Thoracic aorta (tissue), 2 donors: ENCODE results near the gene RCOR1. TPM values are rescaled to one million over a fixed set of nuclear protein-coding genes. Genes with fewer than 3 reads are reported as not detected.

ENCODE experiments used
- ATAC-seq: fragments of 150-250 bp; one replicate; pipeline ENCODE4 v1.8.0; 2017; ENCODE audit warnings: low read depth; ENCODE audit not compliant: insufficient number of reproducible peaks, low FRiP score
- DNase-seq: peaks from one replicate; pipeline ENCODE4 v3.0.0-alpha.2; 2020; ENCODE audit warnings: low spot score
- H3K27ac ChIP-seq, 2 donors: fragments of 200-600 bp; sonication (generic); 1 replicate in 1 of 2; 2 replicates in 1 of 2; pipeline ENCODE4 v1.5.1; 2016; ENCODE audit warnings: mild to moderate bottlenecking in 2 of 2, moderate library complexity in 2 of 2
- H3K27me3 ChIP-seq: fragments of 200-600 bp; sonication (generic); replicated peaks from 2 replicates; pipeline ENCODE4 v1.6.0; 2016; ENCODE audit warnings: mild to moderate bottlenecking; ENCODE audit not compliant: insufficient read depth
- H3K36me3 ChIP-seq: fragments of 200-600 bp; sonication (generic); one replicate; pipeline ENCODE4 v1.5.1; 2016
- H3K4me1 ChIP-seq, 2 donors: fragments of 200-600 bp; sonication (generic); 1 replicate in 1 of 2; 2 replicates in 1 of 2; pipeline versions ENCODE4 v1.5.1 to v1.6.0; 2016; ENCODE audit warnings: low read depth in 2 of 2, mild to moderate bottlenecking in 1 of 2; ENCODE audit not compliant: control insufficient read depth in 1 of 2
- H3K4me3 ChIP-seq: fragments of 200-600 bp; sonication (generic); 2 replicates; pipeline ENCODE4 v1.5.1; 2016; ENCODE audit warnings: mild to moderate bottlenecking
- H3K9me3 ChIP-seq: fragments of 200-600 bp; sonication (generic); 2 replicates; pipeline ENCODE4 v1.5.1; 2016
- total RNA-seq, 2 donors: library from RNA; depleted of rRNA; stranded (reverse); fragments of >200 nt; gene quantifications; one replicate each; pipeline versions ENCODE4 v1.1.0 to v1.2.3, GENCODE V29; 2016
- TF ChIP-seq, protein P1 (sequence below): fragments of 200-600 bp; sonication (generic); IDR thresholded peaks from one replicate; pipeline ENCODE4 v1.5.1; 2019; ENCODE audit warnings: antibody characterized with exemption

The RCOR1 gene
- total RNA-seq, 2 donors from 2014 or later = 6.5 to 17.1 TPM

DNA sequence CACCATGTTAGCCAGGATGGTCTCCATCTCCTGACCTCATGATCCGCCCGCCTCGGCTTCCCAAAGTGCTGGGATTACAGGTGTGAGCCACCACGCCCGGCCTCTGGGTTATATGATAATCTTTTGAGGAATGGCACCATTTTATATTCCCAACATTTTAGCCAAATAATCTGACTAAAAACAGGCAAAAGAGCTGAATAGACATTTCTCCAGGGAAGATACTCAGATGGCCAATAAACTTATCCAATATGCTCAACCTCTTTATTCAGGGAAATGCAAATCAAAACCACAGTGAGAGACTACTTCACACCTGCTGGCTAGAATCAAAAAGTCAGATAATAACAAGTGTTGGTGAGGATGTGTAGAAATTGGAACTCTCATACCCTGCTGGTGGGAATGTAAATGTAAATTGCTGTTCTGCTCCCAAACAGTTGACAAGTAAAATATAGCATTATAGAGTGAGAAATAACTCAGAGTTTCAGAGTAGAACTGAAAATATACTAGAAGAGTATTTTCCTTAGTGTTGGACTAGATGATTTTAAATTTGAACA, 80.0 kb downstream of the RCOR1 start:
- H3K9me3 ChIP-seq = no peaks in the 10 kb centered on the region
- no peak for DNase-seq
- TF ChIP-seq, protein P1, sequence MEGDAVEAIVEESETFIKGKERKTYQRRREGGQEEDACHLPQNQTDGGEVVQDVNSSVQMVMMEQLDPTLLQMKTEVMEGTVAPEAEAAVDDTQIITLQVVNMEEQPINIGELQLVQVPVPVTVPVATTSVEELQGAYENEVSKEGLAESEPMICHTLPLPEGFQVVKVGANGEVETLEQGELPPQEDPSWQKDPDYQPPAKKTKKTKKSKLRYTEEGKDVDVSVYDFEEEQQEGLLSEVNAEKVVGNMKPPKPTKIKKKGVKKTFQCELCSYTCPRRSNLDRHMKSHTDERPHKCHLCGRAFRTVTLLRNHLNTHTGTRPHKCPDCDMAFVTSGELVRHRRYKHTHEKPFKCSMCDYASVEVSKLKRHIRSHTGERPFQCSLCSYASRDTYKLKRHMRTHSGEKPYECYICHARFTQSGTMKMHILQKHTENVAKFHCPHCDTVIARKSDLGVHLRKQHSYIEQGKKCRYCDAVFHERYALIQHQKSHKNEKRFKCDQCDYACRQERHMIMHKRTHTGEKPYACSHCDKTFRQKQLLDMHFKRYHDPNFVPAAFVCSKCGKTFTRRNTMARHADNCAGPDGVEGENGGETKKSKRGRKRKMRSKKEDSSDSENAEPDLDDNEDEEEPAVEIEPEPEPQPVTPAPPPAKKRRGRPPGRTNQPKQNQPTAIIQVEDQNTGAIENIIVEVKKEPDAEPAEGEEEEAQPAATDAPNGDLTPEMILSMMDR = no peak
- no peaks in the 10 kb centered on the region for H3K27me3 ChIP-seq
- H3K4me1 ChIP-seq = no peaks in the 10 kb centered on the region
- no peak overlapping the region for H3K4me3 ChIP-seq
- no peaks in the 10 kb centered on the region for H3K36me3 ChIP-seq
- no peak for ATAC-seq
- no peak overlapping the region for H3K27ac ChIP-seq

DNA sequence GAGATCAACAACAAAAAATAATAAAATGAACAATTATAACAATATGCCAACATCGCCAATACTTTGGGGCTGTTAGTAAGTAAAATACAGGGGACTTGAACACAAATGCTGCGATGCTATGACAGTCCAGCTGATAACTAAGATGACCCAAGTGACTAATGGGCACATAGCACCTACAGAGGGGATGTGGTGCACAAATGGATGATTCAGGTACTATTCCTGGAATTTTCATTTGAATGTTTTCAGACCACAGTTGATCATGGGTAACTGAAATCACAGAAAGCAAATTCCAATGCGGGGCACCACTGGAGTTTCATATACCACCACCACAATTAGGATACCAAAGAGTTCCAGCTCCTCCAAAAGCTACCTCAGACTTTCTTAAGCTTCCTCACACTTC, 82.9 kb downstream of the RCOR1 start:
- ATAC-seq (no peak), DNase-seq (no peak)
- Histone ChIP-seq H3K27ac (no peak overlapping the region), H3K4me3 (no peak overlapping the region), H3K36me3 (no peaks in the 10 kb centered on the region), H3K4me1 (no peaks in the 10 kb centered on the region), H3K9me3 (no peaks in the 10 kb centered on the region), H3K27me3 (no peaks in the 10 kb centered on the region)
- TF ChIP-seq, protein P1 = no peak

DNA sequence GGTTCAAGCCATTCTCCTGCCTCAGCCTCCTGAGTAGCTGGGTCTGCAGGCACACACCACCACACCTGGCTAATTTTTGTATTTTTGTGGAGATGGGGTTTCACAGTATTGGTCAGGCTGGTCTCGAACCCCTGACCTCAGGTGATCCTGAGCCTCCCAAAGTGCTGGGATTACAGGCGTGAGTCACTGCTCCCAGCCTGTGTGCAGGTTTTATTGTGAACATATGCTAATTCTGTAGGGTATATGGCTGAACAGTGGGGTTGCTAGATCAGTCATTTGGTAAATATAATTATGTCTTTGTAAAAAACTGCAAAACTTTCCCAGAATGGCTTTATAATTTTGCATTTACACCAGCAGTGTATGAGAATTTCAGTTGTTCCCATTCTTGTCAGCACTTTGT, 85.9 kb downstream of the RCOR1 start:
- Histone ChIP-seq H3K36me3 (no peaks in the 10 kb centered on the region), H3K4me3 (no peak overlapping the region), H3K27me3 (no peaks in the 10 kb centered on the region), H3K27ac (no peak overlapping the region), H3K9me3 (no peaks in the 10 kb centered on the region), H3K4me1 (no peaks in the 10 kb centered on the region)
- DNase-seq (no peak), ATAC-seq (no peak)
- TF ChIP-seq, protein P1 = no peak

DNA sequence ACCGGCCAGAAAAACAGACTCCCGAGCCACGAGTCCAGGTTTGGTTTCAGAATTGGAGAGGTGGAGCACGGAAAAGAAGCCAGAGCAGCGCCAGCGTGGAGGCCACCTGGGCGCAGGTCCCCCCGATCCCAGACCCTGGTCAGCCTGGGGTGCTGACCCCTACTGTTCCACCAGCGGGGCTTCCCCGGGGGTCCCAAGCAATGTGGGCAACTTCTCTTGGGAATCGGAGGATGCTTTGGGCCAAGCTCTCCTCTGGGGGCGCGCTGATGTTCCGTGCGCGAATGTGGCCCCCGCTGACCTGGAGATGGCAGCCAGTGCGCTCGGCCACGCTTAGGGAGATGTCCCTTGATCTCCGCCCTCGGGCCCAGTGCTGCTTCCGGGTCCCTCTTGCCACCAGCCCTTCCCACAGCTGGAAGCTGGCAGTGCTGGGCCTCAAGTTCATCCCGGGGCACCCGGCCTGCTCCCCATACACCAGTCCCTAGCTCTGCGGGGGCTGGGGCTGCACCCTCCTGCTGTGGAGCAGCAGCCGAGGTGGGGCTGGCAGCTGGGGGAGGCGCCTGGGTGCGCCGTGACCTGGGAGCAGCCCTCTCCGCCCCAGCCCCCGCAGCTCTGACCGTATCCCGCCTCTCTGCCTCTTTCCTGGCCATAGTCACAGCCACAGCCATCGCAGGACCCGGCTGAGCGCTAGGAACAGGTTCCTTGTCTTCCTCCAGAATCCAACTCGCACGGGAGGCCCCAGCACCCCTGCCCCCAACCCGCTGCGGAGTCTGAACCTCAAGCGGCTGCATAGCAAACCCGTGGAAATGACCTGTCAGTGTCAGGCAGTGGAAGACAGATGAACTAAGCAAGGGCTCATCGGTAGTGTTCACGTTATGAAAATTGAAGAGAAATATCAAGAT, 91.2 kb downstream of the RCOR1 start:
- Histone ChIP-seq H3K36me3 (no peaks in the 10 kb centered on the region), H3K27ac (no peak overlapping the region), H3K27me3 (no peaks in the 10 kb centered on the region), H3K9me3 (no peaks in the 10 kb centered on the region), H3K4me1 (no peaks in the 10 kb centered on the region), H3K4me3 (no peak overlapping the region)
- TF ChIP-seq, protein P1 = no peak
- DNase-seq = no peak
- ATAC-seq = no peak

DNA sequence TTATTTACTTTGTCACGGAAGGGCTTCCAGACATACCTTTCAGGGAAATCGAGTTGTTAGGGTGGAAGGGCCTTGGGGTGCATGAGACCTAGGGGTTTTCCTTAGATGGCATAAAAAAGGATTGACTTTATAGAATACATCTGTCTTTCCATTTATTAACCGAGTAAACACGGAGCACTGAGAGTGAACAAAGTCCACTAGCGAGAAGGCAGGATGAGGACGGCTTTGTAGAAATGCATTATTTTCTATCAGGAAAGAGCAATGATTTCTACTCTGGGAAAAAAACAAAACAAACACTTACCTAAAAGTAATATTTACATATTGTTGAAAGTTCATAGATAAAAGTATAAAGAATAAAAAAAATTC, 91.8 kb downstream of the RCOR1 start:
- Histone ChIP-seq H3K4me3 (no peak overlapping the region), H3K9me3 (no peaks in the 10 kb centered on the region), H3K36me3 (no peaks in the 10 kb centered on the region), H3K27ac (no peak overlapping the region), H3K4me1 (no peaks in the 10 kb centered on the region), H3K27me3 (no peaks in the 10 kb centered on the region)
- ATAC-seq = no peak
- TF ChIP-seq, protein P1 = no peak
- DNase-seq = no peak
